T-helper 1 cell treated with Interleukin-12 subunit alpha and Interleukin-12 subunit beta and Interleukin-4 antibody, amounts not matched to agents 30 μg/mL and 1 μg/mL, for 36 hours (primary cell): Measurements from ENCODE around the gene CDKL4.

ENCODE experiments used
- H3K27ac Mint-ChIP-seq: one replicate; pipeline ENCODE4 v1.8.0; 2021; ENCODE audit warnings: mild to moderate bottlenecking, mixed read lengths
- H3K27me3 Mint-ChIP-seq: one replicate; pipeline ENCODE4 v1.8.0; 2021; ENCODE audit warnings: low read depth, mixed read lengths
- H3K36me3 Mint-ChIP-seq: one replicate; pipeline ENCODE4 v1.8.0; 2021; ENCODE audit warnings: low read depth, mixed read lengths
- H3K4me1 Mint-ChIP-seq: one replicate; pipeline ENCODE4 v1.8.0; 2021; ENCODE audit warnings: low read depth, mixed read lengths
- H3K4me3 Mint-ChIP-seq: one replicate; pipeline ENCODE4 v1.8.0; 2021; ENCODE audit warnings: mild to moderate bottlenecking, moderate library complexity, mixed read lengths
- H3K9me3 Mint-ChIP-seq: one replicate; pipeline ENCODE4 v1.8.0; 2021; ENCODE audit warnings: mixed read lengths

CDKL4 gene

GRCh38 chr2:39135690-39136259 is 108.0 kb downstream of the CDKL4 start:
- peak overlapping the region; percentile 86 for H3K27ac Mint-ChIP-seq
- H3K36me3 Mint-ChIP-seq: peaks cover 5% of the 10 kb centered on the region
- no peaks in the 10 kb centered on the region for H3K9me3 Mint-ChIP-seq
- H3K27me3 Mint-ChIP-seq: no peaks in the 10 kb centered on the region
- H3K4me1 Mint-ChIP-seq: peaks cover 48% of the 10 kb centered on the region
- H3K4me3 Mint-ChIP-seq: peak overlapping the region; percentile 22

DNA sequence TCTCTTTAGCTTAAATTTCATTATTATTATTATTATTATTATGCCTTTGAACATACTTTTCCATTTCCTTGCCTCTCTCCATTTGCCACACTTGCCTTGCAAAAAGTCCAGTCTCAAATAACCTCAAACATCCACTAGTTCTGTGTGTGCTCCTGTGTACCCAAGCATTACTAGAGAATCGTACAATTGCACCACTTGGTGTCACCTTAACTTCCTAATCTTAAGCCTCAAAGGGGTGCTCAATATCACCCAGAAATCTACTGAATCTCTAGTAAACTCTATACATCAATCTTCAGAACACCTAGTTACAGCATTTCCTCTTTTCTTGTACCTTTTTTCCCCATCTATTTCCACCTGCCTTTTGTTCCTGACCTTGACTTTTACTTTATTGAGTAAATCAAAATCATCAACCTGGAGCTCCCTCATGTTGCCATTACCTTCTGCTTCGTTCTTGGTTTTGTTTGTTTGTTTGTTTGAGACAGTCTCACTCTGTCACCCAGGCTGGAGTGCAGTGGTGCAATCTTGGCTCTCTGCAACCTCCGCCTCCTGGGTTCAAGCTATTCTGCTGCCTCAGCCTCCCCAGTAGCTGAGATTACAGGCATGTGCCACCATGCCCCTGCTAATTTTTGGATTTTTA is 110.4 kb downstream of the CDKL4 start:
- Mint-ChIP-seq H3K4me1 (peaks cover 45% of the 10 kb centered on the region), H3K9me3 (no peaks in the 10 kb centered on the region), H3K4me3 (no peak overlapping the region), H3K36me3 (peaks cover 6% of the 10 kb centered on the region), H3K27me3 (no peaks in the 10 kb centered on the region), H3K27ac (no peak overlapping the region)

DNA sequence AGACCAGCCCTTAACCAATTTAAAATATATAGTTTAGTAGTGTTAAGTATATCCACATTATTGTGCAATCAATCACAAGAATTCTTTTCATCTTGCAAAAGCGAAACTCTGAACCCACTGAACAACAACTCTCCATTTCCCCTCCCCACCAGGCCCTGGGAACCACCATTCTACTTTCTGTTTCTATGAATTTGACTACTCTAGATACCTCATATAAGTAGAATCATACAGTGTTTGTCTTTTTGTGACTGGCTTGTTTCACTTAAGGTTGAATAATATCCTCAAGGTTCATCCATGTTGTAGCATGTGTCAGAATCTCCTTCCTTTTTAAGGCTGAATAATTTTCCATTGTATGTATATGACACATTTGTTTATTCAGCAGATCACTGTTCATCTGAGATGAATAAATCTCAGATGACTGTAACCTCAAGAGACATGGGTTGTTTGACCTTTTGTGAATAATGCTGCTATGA is 114.8 kb downstream of the CDKL4 start:
- H3K27me3 Mint-ChIP-seq: no peaks in the 10 kb centered on the region
- peaks cover 44% of the 10 kb centered on the region for H3K4me1 Mint-ChIP-seq
- H3K4me3 Mint-ChIP-seq: peak overlapping the region; percentile 11
- peak overlapping the region; percentile 85 for H3K27ac Mint-ChIP-seq
- H3K36me3 Mint-ChIP-seq: peaks cover 8% of the 10 kb centered on the region
- H3K9me3 Mint-ChIP-seq: no peaks in the 10 kb centered on the region

GRCh38 chr2:39127973-39128372 is 115.8 kb downstream of the CDKL4 start:
- Mint-ChIP-seq H3K4me3 (peak overlapping the region; percentile 30), H3K36me3 (peaks cover 11% of the 10 kb centered on the region), H3K27ac (peak overlapping the region; percentile 85), H3K9me3 (no peaks in the 10 kb centered on the region), H3K4me1 (peaks cover 45% of the 10 kb centered on the region), H3K27me3 (no peaks in the 10 kb centered on the region)
